Measurements from ENCODE around the gene SCOC. TPM values are rescaled to one million over a fixed set of nuclear protein-coding genes. Genes with fewer than 3 reads are reported as not detected.

SCOC gene
- total RNA-seq, result 10 to 100 TPM; 49.5 to 55.4 TPM
- long read RNA-seq, transcript SCOC-211 (4 exons, 1,959 nt), result major isoform, 34 of 62 reads
- long read RNA-seq, transcript SCOC-203 (4 exons, 1,999 nt), result minor isoform, 20 of 62 reads
- long read RNA-seq, partial matches to known transcripts, result 1 of 62 reads
- long read RNA-seq, other reads (novel, unspliced or antisense), result 5 of 62 reads

GRCh38 chr4:140373328-140374129 is at the start of gene SCOC:
Gene SCOC (plus strand): TSS chr4:140373646. CDS start chr4:140379171, 5,525 bp downstream.
- intact Hi-C loops (cut with DNase I, micrococcal nuclease), result loop anchor here in 1 of 2 donors (10.0 kb wide), 1 partner anchor 381 kb away; the partner anchor contains the start of gene TBC1D9
- peak; percentile 99 for DNase-seq

DNA sequence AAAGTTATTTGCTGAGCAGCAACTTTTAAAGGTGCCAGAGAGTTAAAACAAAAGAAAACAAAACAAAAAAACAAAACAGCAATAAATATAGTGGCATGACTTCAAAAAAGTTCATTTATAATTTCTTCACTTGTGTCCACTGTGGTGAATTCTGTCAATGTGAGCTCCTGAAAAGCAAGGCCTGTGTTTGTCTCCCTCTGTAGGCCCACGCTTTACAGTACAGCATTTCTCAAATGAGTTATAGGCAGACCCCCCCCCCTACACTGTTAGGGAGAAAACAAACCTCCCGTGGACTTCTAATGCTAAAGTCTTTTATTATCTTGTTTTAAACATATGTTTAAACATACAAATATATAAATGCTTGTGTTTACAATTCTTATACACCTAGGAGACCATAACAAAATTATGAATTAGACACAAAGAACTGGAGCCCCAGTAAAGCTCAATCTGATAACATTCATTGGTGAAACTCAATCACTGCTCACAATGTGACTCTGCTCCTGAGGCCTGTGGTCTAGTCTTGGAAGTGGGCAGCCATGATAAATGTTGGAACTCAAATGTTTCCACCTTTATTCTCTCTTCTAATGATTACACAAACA is 47.0 kb upstream of the SCOC start:
- intact Hi-C loops (cut with DNase I, micrococcal nuclease), result loop anchor here in 1 of 2 donors (10.0 kb wide), 1 partner anchor 312 kb away; no protein-coding TSS in a partner anchor
- peak; percentile 80 for ATAC-seq
- DNase-seq, result no peak

More at GRCh38 chr4:140373328-140374129, at the start of gene SCOC:
- ATAC-seq, result peak; percentile 94

GRCh38 chr4:140330311-140330900 is 43.0 kb upstream of the SCOC start:
- intact Hi-C loops (cut with DNase I, micrococcal nuclease), result no loop called here
- ATAC-seq, result peak; percentile 73

GRCh38 chr4:140331245-140331644 is 42.2 kb upstream of the SCOC start:
- DNase-seq (no peak), ATAC-seq (peak; percentile 51)
- intact Hi-C loops (cut with DNase I, micrococcal nuclease), result no loop called here

More at GRCh38 chr4:140330311-140330900, 43.0 kb upstream of the SCOC start:
- no peak for DNase-seq

DNA sequence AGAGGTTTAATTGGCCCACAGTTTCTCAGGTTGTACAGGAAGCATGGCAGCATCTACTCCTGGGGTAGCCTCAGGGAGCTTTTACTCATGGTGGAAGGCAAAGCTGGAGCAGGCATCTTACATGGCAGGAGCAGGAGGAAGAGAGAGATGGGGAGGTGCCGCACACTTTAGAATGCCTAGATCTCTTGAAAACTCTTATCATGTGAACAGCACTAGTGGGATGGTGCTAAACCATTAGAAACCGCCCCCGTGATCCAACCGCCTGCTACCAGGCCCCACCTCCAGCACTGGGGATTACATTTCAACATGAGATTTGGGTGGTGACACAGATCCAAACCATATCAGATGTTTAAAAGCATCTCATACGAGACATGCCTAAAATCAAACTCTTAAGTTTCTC is 41.6 kb upstream of the SCOC start:
- DNase-seq (no peak), ATAC-seq (no peak)
- intact Hi-C loops (cut with DNase I, micrococcal nuclease), result no loop called here

- intact Hi-C loops (cut with DNase I, micrococcal nuclease), result no loop called here
- ATAC-seq (no peak), DNase-seq (no peak)
Measured at GRCh38 chr4:140332734-140333133, 40.7 kb upstream of the SCOC start.

DNA sequence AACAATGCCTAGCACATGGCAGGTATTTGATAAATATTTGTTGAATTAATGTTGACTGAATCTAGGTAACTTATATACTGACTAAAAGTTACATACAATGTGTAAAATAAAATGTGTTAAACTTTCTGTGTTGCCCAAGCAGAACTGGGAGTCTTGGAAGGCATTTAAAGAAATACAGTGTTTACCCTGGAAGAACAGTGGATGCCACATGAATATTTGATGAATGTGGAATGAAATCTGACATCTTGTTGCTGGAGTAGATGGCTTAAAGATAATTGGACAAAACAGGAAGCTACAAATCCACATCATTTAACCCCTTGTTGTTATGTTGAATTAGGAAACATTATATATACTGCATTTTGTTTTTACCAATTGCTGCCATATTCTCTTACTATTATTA is 39.9 kb upstream of the SCOC start:
- ATAC-seq, result no peak
- intact Hi-C loops (cut with DNase I, micrococcal nuclease), result no loop called here
- DNase-seq, result no peak

DNA sequence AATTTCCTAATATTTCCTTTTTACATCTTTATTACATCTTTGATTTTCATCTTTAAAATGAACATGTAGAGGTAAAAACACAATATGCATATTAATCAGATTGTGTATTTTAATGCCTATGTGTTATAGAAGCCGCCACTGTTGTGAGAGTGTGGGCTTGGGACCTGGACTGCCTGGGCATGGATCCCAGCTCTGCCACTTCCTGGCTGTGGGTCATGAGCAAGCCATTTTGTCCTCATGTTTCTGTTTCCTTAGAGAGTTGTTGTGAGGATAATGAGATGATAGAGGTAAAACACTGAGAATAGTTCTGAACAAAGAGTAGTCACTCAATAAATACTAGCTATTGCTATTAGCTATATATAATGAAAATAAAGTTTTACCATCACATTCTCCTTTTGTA is 38.4 kb upstream of the SCOC start:
- intact Hi-C loops (cut with DNase I, micrococcal nuclease), result no loop called here
- ATAC-seq (no peak), DNase-seq (no peak)

DNA sequence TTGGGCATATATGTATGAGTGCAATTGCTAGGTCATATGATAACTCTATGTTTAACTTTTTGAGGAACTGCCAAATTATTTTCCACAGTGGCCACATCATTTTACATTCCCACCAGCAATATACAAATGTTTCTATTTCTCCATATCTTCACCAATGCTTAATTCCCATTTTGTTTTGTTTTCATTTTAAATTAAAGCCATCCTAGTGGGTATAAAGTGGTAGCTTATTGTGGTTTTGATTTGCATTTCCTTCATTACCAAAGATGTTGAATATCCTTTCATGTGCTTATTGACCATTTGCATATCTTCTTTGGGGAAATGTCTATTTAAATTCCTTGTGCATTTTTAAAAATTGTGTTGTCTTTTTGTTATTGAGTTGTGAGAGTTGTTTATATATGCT is 36.7 kb upstream of the SCOC start:
- intact Hi-C loops (cut with DNase I, micrococcal nuclease), result no loop called here
- no peak for DNase-seq
- ATAC-seq, result no peak

- intact Hi-C loops (cut with DNase I, micrococcal nuclease), result no loop called here
- no peak for ATAC-seq
Measured at GRCh38 chr4:140342620-140343019, 30.8 kb upstream of the SCOC start.

GRCh38 chr4:140343303-140343702 is 30.1 kb upstream of the SCOC start:
- ATAC-seq (peak; percentile 99), DNase-seq (peak; percentile 86 to 88)
- intact Hi-C loops (cut with DNase I, micrococcal nuclease), result no loop called here

More at GRCh38 chr4:140342620-140343019, 30.8 kb upstream of the SCOC start:
- DNase-seq, result no peak

GRCh38 chr4:140344101-140344500 is 29.3 kb upstream of the SCOC start:
- ATAC-seq, result peak; percentile 29
- DNase-seq, result no peak
- intact Hi-C loops (cut with DNase I, micrococcal nuclease), result no loop called here

- ATAC-seq (no peak), DNase-seq (no peak)
- intact Hi-C loops (cut with DNase I, micrococcal nuclease), result no loop called here
Measured at GRCh38 chr4:140344621-140345020, 28.8 kb upstream of the SCOC start.

DNA sequence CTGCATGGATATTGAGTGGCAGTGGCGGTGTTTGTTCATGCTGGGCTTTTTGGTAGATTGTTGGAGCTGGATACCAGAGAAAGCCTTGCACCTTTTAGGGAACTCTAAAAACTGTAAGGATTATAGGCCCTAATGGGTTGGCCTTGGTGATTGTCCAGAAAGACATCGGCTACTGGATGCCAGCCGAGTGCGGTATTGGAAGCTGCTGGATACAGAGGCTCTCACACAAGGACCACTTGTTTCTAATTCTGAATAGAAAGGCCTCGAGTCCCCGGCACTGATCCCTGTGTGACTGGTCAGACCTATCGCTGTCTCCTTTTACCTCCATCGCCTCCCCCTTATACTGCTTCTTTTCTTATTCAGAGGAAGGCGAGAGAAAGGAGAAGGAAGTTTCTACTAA is 27.3 kb upstream of the SCOC start:
- ATAC-seq (no peak), DNase-seq (no peak)
- intact Hi-C loops (cut with DNase I, micrococcal nuclease), result no loop called here

DNA sequence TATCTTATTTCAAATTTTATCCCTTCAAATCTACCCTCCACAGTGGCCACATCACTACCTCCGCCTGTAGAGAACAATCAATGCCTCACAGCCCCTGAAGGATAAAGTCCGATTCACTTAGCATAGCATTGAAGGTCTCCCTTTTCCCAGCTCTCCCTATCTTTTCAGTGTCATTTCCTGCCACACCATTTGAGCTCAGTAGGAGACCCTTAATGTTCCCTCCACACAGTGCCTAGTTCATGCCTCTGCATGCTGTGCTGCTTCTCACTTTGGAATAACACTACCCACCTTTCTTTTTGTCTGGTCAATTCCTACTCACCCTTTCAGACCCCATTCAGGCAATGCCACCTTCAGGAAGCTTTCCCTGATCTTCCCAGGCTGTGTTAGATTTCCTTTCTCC is 23.6 kb upstream of the SCOC start:
- ATAC-seq (no peak), DNase-seq (no peak)
- intact Hi-C loops (cut with DNase I, micrococcal nuclease), result no loop called here

DNA sequence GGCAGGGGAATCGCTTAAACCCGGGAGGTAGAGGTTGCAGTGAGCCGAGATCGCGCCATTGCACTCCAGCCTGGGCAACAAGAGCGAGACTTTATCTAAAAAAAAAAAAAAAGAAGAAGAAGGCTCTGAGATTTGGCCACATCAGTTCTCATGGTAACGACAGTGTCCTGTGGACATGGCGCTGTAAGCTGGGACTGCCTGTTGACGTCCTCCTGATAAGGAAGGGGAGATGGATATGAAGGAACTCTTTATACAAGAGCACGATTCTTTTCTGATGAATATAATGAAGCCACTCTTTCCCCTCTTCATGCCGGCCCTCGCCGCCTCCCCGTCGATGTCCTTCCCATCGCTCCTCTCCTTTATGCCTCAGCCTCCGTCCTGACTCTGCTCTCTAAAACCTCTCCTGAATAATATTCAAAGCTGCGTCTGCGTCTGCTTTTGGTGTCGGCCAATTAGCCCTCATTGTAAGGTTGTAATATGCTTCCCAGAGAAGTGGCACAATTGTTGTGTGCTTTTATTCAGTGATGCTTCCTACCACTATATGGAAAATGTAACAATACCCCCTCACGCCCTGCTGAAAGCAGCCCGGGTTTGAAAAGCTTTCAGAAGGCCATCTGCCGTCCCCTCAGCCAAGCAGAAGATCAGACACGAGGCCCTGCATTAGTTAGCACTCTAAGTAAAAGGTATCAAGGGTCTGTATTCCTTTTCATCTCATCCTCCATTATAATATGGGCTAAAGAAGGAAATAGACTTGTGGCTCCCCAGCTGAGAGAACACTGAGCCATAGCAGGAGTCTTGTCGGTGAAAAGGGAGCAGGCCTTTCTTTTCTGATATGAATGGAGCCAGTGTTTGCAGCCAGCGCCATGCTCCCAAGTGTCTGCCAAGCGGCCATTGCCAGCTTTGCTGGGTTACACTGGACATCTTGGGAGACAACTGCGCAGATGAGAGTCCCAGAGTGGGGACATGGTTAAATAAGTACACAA is 22.1 kb upstream of the SCOC start:
- DNase-seq (no peak), ATAC-seq (no peak)
- intact Hi-C loops (cut with DNase I, micrococcal nuclease), result no loop called here

DNA sequence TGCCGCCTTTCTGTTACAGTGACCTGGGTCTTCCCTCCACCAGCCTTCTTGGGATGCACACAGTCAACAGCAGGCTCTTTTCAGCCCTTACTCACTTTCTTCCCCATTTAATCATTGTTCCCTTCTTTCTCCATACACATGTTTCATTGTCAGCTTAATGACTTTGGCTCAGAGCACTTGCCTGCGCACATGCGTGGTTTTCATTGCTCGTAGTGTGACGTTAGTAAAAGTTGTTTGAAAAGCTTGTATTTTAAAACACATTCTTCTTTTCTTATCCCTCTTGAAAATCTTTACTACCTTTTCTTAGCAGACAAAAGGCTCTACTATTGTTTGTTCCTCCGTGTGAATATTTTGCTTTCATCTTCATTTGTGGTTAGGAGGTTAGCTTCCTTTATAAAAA is 19.7 kb upstream of the SCOC start:
- intact Hi-C loops (cut with DNase I, micrococcal nuclease), result no loop called here
- ATAC-seq (no peak), DNase-seq (no peak)

DNA sequence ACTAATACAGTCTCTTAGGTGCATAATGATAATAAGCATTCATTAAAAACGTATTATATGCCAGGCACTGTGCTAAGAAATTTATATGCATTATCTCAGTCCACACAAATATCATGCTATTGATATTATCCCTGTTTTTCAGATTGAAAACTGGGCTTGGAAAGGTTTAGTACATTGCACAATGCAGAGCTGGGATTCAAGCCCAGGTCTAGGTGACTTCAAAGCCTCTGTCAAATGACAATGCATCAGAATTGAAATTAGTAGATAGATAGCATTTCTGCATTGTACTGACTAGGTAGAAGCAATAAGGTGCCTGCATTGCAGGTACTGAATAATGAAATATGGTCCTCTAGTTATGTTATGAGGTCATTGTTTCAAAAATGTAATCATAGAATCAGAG is 18.2 kb upstream of the SCOC start:
- intact Hi-C loops (cut with DNase I, micrococcal nuclease), result no loop called here
- no peak for DNase-seq
- ATAC-seq, result no peak

Data from left colon (tissue), 2 donors.